GM19328 (cell line): Measurements from ENCODE around the gene ATP2A3.

Source experiments
- ATAC-seq: cut with Tn5 transposase; IDR thresholded peaks from one replicate; pipeline ENCODE4 v1.9.1; 2021; ENCODE audit warnings: mild to moderate bottlenecking, moderate library complexity; ENCODE audit not compliant: unreplicated experiment

The ATP2A3 gene

GRCh38 chr17:3875317-3875716, 88.9 kb downstream of the ATP2A3 start:
- no peak for ATAC-seq
